Gastroesophageal sphincter (tissue), 4 donors: ENCODE measurements around the gene TCF4. TPM values are rescaled to one million over a fixed set of nuclear protein-coding genes. Genes with fewer than 3 reads are reported as not detected.

ENCODE experiments used
- ATAC-seq: fragments of 150-250 bp; one replicate; pipeline ENCODE4 v1.9.1; 2016; ENCODE audit warnings: mild to moderate bottlenecking, moderate library complexity
- H3K27ac ChIP-seq, 4 donors: fragments of 200-600 bp; sonication (generic) in 3 of 4; 1 replicate in 3 of 4; 2 replicates in 1 of 4; pipeline ENCODE4 v1.5.1; 2016 to 2019
- H3K27me3 ChIP-seq: fragments of 200-600 bp; sonication (generic); one replicate; pipeline ENCODE4 v1.5.1; 2019
- H3K36me3 ChIP-seq, 2 donors: fragments of 200-600 bp; sonication (generic); one replicate each; pipeline ENCODE4 v1.5.1; 2019; ENCODE audit warnings: control low read depth in 1 of 2
- H3K4me1 ChIP-seq, 3 donors: fragments of 200-600 bp; sonication (generic); 1 replicate in 2 of 3; 2 replicates in 1 of 3; pipeline ENCODE4 v1.5.1; 2016 to 2019; ENCODE audit warnings: control low read depth in 2 of 3
- H3K4me3 ChIP-seq, 2 donors: fragments of 200-600 bp; sonication (generic); one replicate each; pipeline ENCODE4 v1.5.1; 2019; ENCODE audit warnings: mild to moderate bottlenecking in 1 of 2, moderate library complexity in 1 of 2
- H3K9me3 ChIP-seq, 3 donors: fragments of 200-600 bp; sonication (generic); one replicate each; pipeline ENCODE4 v1.5.1; 2017 to 2019; ENCODE audit warnings: control low read depth in 2 of 3
- EP300 ChIP-seq: sonication (generic); formaldehyde crosslinking; IDR thresholded peaks from one replicate; pipeline ENCODE4 v1.6.1; 2017; ENCODE audit warnings: antibody characterized with exemption, mild to moderate bottlenecking
- POLR2A ChIP-seq, 2 donors: fragments of 450-650 bp; IDR thresholded peaks; one replicate each; pipeline ENCODE4 v1.6.1; 2017; ENCODE audit warnings: antibody characterized with exemption in 2 of 2, mild to moderate bottlenecking in 2 of 2, moderate library complexity in 1 of 2
- POLR2AphosphoS5 ChIP-seq: sonication (generic); formaldehyde crosslinking; IDR thresholded peaks from one replicate; pipeline ENCODE4 v1.6.1; 2017; ENCODE audit warnings: antibody characterized with exemption
- WGBS, 2 donors: methylation state at CpG; one replicate each; pipeline ENCODE4 v1.1.5; 2018; ENCODE audit warnings: low coverage in 1 of 2; 5-methylcytosine and 5-hydroxymethylcytosine counted together
- total RNA-seq, 4 donors: library from RNA; depleted of rRNA; stranded (reverse); fragments of >200 nt; gene quantifications; one replicate each; pipeline ENCODE4 v1.1.0, GENCODE V29; 2016
- TF ChIP-seq, protein P1 (sequence below), 4 experiments: fragments of 200-600 bp in 2 of 4; fragments of 450-650 bp in 2 of 4; sonication (generic) in 1 of 4; IDR thresholded peaks; one replicate each; pipeline ENCODE4 v1.5.1; 2017 to 2019; ENCODE audit warnings: antibody characterized with exemption in 4 of 4, mild to moderate bottlenecking in 2 of 4, moderate library complexity in 2 of 4

The TCF4 gene
- total RNA-seq, 4 donors from 2014 or later = 64.1 to 87.6 (median 76.2) TPM

DNA sequence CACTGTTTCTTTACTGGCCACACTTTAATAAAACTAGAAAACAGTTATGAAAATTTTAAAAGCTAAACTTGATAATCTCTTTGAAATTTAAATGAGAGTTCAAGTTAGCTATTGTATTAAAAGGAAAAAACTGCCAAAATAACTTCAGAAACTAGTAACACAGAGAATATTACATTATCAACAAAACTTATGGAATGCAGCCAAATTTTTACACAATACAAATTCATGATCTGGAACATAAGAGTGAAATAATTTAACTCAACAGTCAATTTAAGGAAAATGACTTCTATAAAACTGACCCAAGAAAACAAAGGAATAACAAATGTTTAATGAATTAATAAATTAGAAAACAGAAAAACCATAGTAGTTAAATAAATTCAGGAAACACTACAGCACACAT lies 65.0 kb downstream of the TCF4 start:
- no peaks in the 10 kb centered on the region for H3K4me1 ChIP-seq
- ATAC-seq = no peak
- no peaks in the 10 kb centered on the region for H3K27me3 ChIP-seq
- TF ChIP-seq POLR2AphosphoS5 = no peak
- TF ChIP-seq EP300 = no peak
- no peak for TF ChIP-seq POLR2A (IDR thresholded peaks at IDR 0.05)
- TF ChIP-seq, protein P1, sequence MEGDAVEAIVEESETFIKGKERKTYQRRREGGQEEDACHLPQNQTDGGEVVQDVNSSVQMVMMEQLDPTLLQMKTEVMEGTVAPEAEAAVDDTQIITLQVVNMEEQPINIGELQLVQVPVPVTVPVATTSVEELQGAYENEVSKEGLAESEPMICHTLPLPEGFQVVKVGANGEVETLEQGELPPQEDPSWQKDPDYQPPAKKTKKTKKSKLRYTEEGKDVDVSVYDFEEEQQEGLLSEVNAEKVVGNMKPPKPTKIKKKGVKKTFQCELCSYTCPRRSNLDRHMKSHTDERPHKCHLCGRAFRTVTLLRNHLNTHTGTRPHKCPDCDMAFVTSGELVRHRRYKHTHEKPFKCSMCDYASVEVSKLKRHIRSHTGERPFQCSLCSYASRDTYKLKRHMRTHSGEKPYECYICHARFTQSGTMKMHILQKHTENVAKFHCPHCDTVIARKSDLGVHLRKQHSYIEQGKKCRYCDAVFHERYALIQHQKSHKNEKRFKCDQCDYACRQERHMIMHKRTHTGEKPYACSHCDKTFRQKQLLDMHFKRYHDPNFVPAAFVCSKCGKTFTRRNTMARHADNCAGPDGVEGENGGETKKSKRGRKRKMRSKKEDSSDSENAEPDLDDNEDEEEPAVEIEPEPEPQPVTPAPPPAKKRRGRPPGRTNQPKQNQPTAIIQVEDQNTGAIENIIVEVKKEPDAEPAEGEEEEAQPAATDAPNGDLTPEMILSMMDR (IDR thresholded peaks at IDR 0.05) = no peak
- H3K4me3 ChIP-seq = no peak overlapping the region
- H3K9me3 ChIP-seq = no peaks in the 10 kb centered on the region
- H3K27ac ChIP-seq = no peak overlapping the region
- H3K36me3 ChIP-seq = no peaks in the 10 kb centered on the region

DNA sequence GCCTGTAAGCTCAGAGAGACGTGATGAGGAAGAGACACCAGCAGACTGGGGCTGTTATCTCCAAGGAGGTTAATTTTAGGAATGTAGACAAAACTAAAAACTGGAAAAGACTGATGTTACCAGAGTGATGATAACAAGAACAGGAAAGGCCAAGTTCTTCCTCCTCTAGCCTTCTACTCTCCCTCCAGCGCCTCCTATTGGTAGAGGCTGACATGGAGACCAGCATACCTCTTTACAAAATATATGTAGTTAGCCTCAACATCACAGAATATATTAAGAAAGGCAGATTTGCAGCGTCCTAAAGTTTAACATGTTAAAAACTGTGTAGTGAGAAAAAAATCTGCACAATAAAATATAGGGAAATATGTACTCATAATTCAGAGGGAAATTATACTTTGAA lies 66.0 kb downstream of the TCF4 start:
- Histone ChIP-seq H3K36me3 (no peaks in the 10 kb centered on the region), H3K4me1 (no peaks in the 10 kb centered on the region), H3K9me3 (no peaks in the 10 kb centered on the region), H3K4me3 (no peak overlapping the region), H3K27me3 (no peaks in the 10 kb centered on the region), H3K27ac (no peak overlapping the region)
- TF ChIP-seq EP300 = no peak
- TF ChIP-seq POLR2AphosphoS5 = no peak
- TF ChIP-seq, protein P1 (IDR thresholded peaks at IDR 0.05) = no peak
- 57 to 66% methylated on average over 2 to 3 of the region's 3 CpGs for WGBS, 2 donors
- no peak for ATAC-seq

DNA sequence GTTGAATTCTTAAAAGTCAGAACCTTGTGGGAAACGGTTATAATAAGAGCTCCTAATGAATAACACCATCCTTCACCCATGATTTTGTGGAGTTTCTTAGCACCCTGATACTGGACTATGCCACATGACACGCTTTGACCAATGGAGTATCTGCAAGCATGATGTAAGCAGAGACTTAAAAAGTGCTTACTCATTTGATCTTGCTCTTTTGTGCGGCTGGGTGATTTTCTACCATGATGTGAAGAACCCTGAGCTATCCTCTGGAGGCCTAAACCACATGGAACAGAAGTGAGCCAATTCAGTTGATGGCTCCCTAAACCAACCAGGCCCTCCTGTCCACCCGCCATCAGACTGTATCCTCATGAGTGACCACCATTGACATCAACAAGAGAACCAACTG lies 70.9 kb downstream of the TCF4 start:
- Histone ChIP-seq H3K9me3 (no peaks in the 10 kb centered on the region), H3K36me3 (no peaks in the 10 kb centered on the region), H3K27ac (no peak overlapping the region), H3K4me3 (no peak overlapping the region), H3K4me1 (no peaks in the 10 kb centered on the region), H3K27me3 (no peaks in the 10 kb centered on the region)
- ATAC-seq = no peak
- TF ChIP-seq, protein P1 (IDR thresholded peaks at IDR 0.05) = no peak
- TF ChIP-seq POLR2A (IDR thresholded peaks at IDR 0.05) = no peak
- no peak for TF ChIP-seq EP300
- no peak for TF ChIP-seq POLR2AphosphoS5
- WGBS, 2 donors = 95 to 100% methylated on average over 3 to 4 of the region's 4 CpGs

DNA sequence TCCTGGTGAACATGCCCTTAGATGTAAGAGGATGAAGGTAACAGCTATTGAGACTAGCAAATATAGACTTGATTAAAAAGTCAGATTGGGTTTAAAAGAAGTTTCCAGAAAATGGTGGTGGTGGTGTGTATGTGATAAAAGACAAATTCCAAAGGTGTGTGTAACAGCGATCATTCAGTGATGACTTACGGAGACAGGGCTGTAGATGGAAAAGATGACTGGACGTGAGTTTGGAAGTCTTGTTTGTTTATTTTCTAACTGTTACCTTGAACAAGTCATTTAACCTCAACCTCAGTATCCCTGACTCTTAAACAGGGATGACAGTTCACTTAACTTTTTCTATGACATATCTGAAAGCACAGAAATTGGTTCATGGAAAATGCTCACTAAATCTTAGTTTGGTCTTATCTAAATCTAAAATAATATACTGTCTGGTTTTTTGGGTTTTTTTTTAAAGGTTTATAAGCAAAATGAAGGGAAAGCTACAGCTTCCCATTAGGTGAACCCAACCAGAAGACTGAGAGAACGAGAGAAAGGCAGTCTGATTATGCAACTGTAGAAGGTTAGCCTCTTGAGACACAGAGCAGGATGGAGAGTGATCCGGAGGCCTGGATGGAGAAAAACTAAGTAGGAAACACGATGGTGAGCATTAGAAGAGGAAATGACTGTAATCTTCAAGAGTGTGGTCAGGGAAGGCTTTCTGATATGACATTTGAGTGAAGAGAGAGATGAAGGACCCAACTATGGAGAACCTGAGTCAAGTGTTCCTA lies 71.9 kb downstream of the TCF4 start:
- no peak for ATAC-seq
- Histone ChIP-seq H3K4me1 (peaks cover 0 to 8% (median 0%) of the 10 kb centered on the region in 3 donors), H3K27me3 (no peaks in the 10 kb centered on the region), H3K4me3 (no peak overlapping the region), H3K36me3 (no peaks in the 10 kb centered on the region), H3K9me3 (no peaks in the 10 kb centered on the region), H3K27ac (no peak overlapping the region)
- TF ChIP-seq POLR2A (IDR thresholded peaks at IDR 0.05) (no peak), EP300 (no peak), POLR2AphosphoS5 (no peak)
- TF ChIP-seq, protein P1 (IDR thresholded peaks at IDR 0.05) = no peak
- WGBS, 2 donors = 68 to 83% methylated on average over 6 of the region's 6 CpGs

DNA sequence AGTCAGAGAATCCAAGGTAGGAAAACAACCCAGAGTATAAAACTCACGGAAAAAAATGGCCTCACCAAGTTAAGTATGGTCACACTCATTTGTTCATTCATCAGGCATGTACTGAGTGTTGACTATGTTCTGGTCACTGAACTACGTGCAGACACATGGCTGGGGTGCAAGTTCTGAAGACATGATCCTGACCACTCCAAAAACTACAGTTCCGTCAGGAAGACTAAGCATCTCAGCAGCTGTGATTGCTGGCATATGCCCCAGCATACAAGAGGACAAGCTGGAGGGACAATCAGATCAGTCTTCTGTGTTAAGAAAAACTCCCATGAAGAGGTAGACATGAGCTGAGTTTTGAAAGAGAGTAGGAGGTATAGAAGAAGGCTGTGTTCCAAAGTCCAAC lies 72.8 kb downstream of the TCF4 start:
- TF ChIP-seq POLR2A (IDR thresholded peaks at IDR 0.05) (no peak), POLR2AphosphoS5 (no peak)
- H3K9me3 ChIP-seq = no peaks in the 10 kb centered on the region
- no peaks in the 10 kb centered on the region for H3K36me3 ChIP-seq
- no peaks in the 10 kb centered on the region for H3K27me3 ChIP-seq
- peaks cover 0 to 17% (median 0%) of the 10 kb centered on the region in 3 donors for H3K4me1 ChIP-seq
- WGBS, 2 donors = 69 to 74% methylated on average over 2 to 3 of the region's 3 CpGs
- no peak overlapping the region for H3K27ac ChIP-seq
- no peak overlapping the region for H3K4me3 ChIP-seq
- no peak for ATAC-seq
